ENCODE measurements around the gene ARID1A. TPM values are rescaled to one million over a fixed set of nuclear protein-coding genes. Genes with fewer than 3 reads are reported as not detected.
"Not testable (repeated sequence)": the region's sequence is repeated elsewhere in the genome, so short reads cannot be mapped to it uniquely, and the experiment has no call there.

ARID1A gene
- total RNA-seq = 10 to 100 TPM; 95.1 to 97.3 TPM

GRCh38 chr1:26695356-26696118 lies at the start of gene ARID1A:
Gene ARID1A (plus strand): TSS chr1:26696015. CDS start chr1:26696404, 389 bp downstream.
- peak; percentile 96 to 97 for DNase-seq
- peak; percentile 60 to 66 for ATAC-seq (replicated peaks in 1 of 2)
- Mint-ChIP-seq H3K9me3 (no peaks in the 10 kb centered on the region), H3K36me3 (ENCODE audit: insufficient read depth in 2 of 2) (peaks cover 5% of the 10 kb centered on the region in 2 donors), H3K4me1 (ENCODE audit: low read depth) (peaks cover 29% of the 10 kb centered on the region), H3K4me3 (peak within 1 kb of the TSS; percentile 93 to 95), H3K27ac (peak within 1 kb of the TSS; percentile 98), H3K27me3 (ENCODE audit: low read depth) (no peaks in the 10 kb centered on the region)

- peaks cover 10% of the 10 kb centered on the region for H3K4me1 Mint-ChIP-seq (ENCODE audit: low read depth)
Observed at GRCh38 chr1:26664802-26665201, 31.0 kb upstream of the ARID1A start.

GRCh38 chr1:26666855-26667254 lies 29.0 kb upstream of the ARID1A start:
- Mint-ChIP-seq H3K27ac (peak overlapping the region; percentile 46), H3K27me3 (ENCODE audit: low read depth) (no peaks in the 10 kb centered on the region), H3K4me3 (peak overlapping the region in 1 of 2 donors; percentile 32), H3K36me3 (ENCODE audit: insufficient read depth in 2 of 2) (no peaks in the 10 kb centered on the region), H3K4me1 (ENCODE audit: low read depth) (peaks cover 10% of the 10 kb centered on the region), H3K9me3 (no peaks in the 10 kb centered on the region)
- peak; percentile 15 to 34 for DNase-seq
- peak; percentile 96 to 97 for ATAC-seq (replicated peaks in 1 of 2)

More at GRCh38 chr1:26664802-26665201, 31.0 kb upstream of the ARID1A start:
- Mint-ChIP-seq H3K27me3 (ENCODE audit: low read depth) (no peaks in the 10 kb centered on the region), H3K4me3 (no peak overlapping the region), H3K27ac (peak overlapping the region; percentile 44), H3K36me3 (ENCODE audit: insufficient read depth in 2 of 2) (no peaks in the 10 kb centered on the region), H3K9me3 (no peaks in the 10 kb centered on the region)
- ATAC-seq (replicated peaks in 1 of 2) = no peak
- no peak for DNase-seq

GRCh38 chr1:26668106-26668786 lies 27.6 kb upstream of the ARID1A start:
- not testable (repeated sequence) for H3K27me3 Mint-ChIP-seq (ENCODE audit: low read depth); H3K27ac Mint-ChIP-seq; H3K9me3 Mint-ChIP-seq; H3K4me3 Mint-ChIP-seq; ATAC-seq (replicated peaks in 1 of 2); H3K36me3 Mint-ChIP-seq (ENCODE audit: insufficient read depth in 2 of 2); DNase-seq
- H3K4me1 Mint-ChIP-seq (ENCODE audit: low read depth) = peaks cover 10% of the 10 kb centered on the region

- Mint-ChIP-seq H3K4me1 (ENCODE audit: low read depth) (peaks cover 25% of the 10 kb centered on the region), H3K27me3 (ENCODE audit: low read depth) (no peaks in the 10 kb centered on the region), H3K27ac (peak overlapping the region; percentile 3), H3K36me3 (ENCODE audit: insufficient read depth in 2 of 2) (no peaks in the 10 kb centered on the region), H3K4me3 (peak overlapping the region; percentile 57 to 61), H3K9me3 (no peaks in the 10 kb centered on the region)
- DNase-seq = peak; percentile 62 to 66
- peak; percentile 100 for ATAC-seq (replicated peaks in 1 of 2)
Observed at GRCh38 chr1:26677306-26678115, 18.3 kb upstream of the ARID1A start.

GRCh38 chr1:26684763-26685508 lies 10.9 kb upstream of the ARID1A start:
- Mint-ChIP-seq H3K36me3 (ENCODE audit: insufficient read depth in 2 of 2) (no peaks in the 10 kb centered on the region), H3K4me1 (ENCODE audit: low read depth) (peaks cover 15% of the 10 kb centered on the region), H3K4me3 (no peak overlapping the region), H3K27ac (no peak overlapping the region), H3K9me3 (no peaks in the 10 kb centered on the region), H3K27me3 (ENCODE audit: low read depth) (no peaks in the 10 kb centered on the region)
- DNase-seq = no peak
- ATAC-seq (replicated peaks in 1 of 2) = no peak

- H3K9me3 Mint-ChIP-seq = no peaks in the 10 kb centered on the region
- no peaks in the 10 kb centered on the region for H3K36me3 Mint-ChIP-seq (ENCODE audit: insufficient read depth in 2 of 2)
- peaks cover 15% of the 10 kb centered on the region for H3K4me1 Mint-ChIP-seq (ENCODE audit: low read depth)
- DNase-seq (no peak), ATAC-seq (replicated peaks in 1 of 2) (no peak)
- H3K27ac Mint-ChIP-seq = no peak overlapping the region
- H3K27me3 Mint-ChIP-seq (ENCODE audit: low read depth) = no peaks in the 10 kb centered on the region
- H3K4me3 Mint-ChIP-seq = no peak overlapping the region
Observed at GRCh38 chr1:26686795-26687194, 9.0 kb upstream of the ARID1A start.

- Mint-ChIP-seq H3K4me3 (no peak overlapping the region), H3K9me3 (no peaks in the 10 kb centered on the region), H3K36me3 (ENCODE audit: insufficient read depth in 2 of 2) (no peaks in the 10 kb centered on the region), H3K27me3 (ENCODE audit: low read depth) (no peaks in the 10 kb centered on the region), H3K4me1 (ENCODE audit: low read depth) (peaks cover 23% of the 10 kb centered on the region), H3K27ac (no peak overlapping the region)
- DNase-seq (no peak), ATAC-seq (replicated peaks in 1 of 2) (no peak)
Observed at GRCh38 chr1:26689504-26689903, 6.3 kb upstream of the ARID1A start.

GRCh38 chr1:26690157-26690556 lies 5.7 kb upstream of the ARID1A start:
- peaks cover 29% of the 10 kb centered on the region for H3K4me1 Mint-ChIP-seq (ENCODE audit: low read depth)
- no peaks in the 10 kb centered on the region for H3K9me3 Mint-ChIP-seq
- ATAC-seq (replicated peaks in 1 of 2) (no peak), DNase-seq (no peak)
- H3K27ac Mint-ChIP-seq = no peak overlapping the region
- no peaks in the 10 kb centered on the region for H3K27me3 Mint-ChIP-seq (ENCODE audit: low read depth)
- no peaks in the 10 kb centered on the region for H3K36me3 Mint-ChIP-seq (ENCODE audit: insufficient read depth in 2 of 2)
- no peak overlapping the region for H3K4me3 Mint-ChIP-seq

- Mint-ChIP-seq H3K9me3 (no peaks in the 10 kb centered on the region), H3K4me3 (no peak overlapping the region), H3K27ac (no peak overlapping the region), H3K4me1 (ENCODE audit: low read depth) (peaks cover 29% of the 10 kb centered on the region), H3K36me3 (ENCODE audit: insufficient read depth in 2 of 2) (no peaks in the 10 kb centered on the region), H3K27me3 (ENCODE audit: low read depth) (no peaks in the 10 kb centered on the region)
- ATAC-seq (replicated peaks in 1 of 2) (no peak), DNase-seq (no peak)
Observed at GRCh38 chr1:26690576-26691031, 5.2 kb upstream of the ARID1A start.

- Mint-ChIP-seq H3K27me3 (ENCODE audit: low read depth) (no peaks in the 10 kb centered on the region), H3K27ac (peak overlapping the region; percentile 98), H3K36me3 (ENCODE audit: insufficient read depth in 2 of 2) (no peaks in the 10 kb centered on the region), H3K4me1 (ENCODE audit: low read depth) (peaks cover 29% of the 10 kb centered on the region), H3K4me3 (peak overlapping the region; percentile 93 to 95), H3K9me3 (no peaks in the 10 kb centered on the region)
- ATAC-seq (replicated peaks in 1 of 2) (peak; percentile 42 to 45), DNase-seq (peak; percentile 74 to 86)
Observed at GRCh38 chr1:26692211-26692792, 3.5 kb upstream of the ARID1A start.

All from activated T-cell treated with anti-CD3 and anti-CD28 coated beads, Interleukin-2, amount 50 U/mL, for 72 hours (primary cell).